Measurements from ENCODE around the gene MESD. TPM values are rescaled to one million over a fixed set of nuclear protein-coding genes. Genes with fewer than 3 reads are reported as not detected.
A peak's percentile ranks its signal among the peaks of the same experiment; 100 is the strongest.

Gene MESD
- total and polyA plus RNA-seq, 9 of the 15 experiments (the other 6 are each of a cell fraction or from before 2014, with no cell fraction given) = 11.3 to 39.7 (median 22.8) TPM

GRCh38 chr15:80967451-80967850, 22.2 kb downstream of the MESD start:
- H4K20me1 ChIP-seq (replicated peaks; ENCODE audit: control insufficient read depth, insufficient read depth, low read length) = peaks cover 10% of the 10 kb centered on the region; the same call in 1 of the 2 replicates
- 45% methylated on average over 3 of the region's 3 CpGs for WGBS (ENCODE audit: insufficient coverage, low coverage, missing lambda C conversion rate)
- no peak overlapping the region for H3K27ac ChIP-seq (ENCODE audit: extremely low read depth, low read depth, low read length)
- intact Hi-C loops (cut with micrococcal nuclease) (no loop called here), in situ Hi-C loops (cut with MboI) (no loop called here)
- H3K36me3 ChIP-seq (ENCODE audit: control insufficient read depth, insufficient read depth, low read length) = peaks cover 16% of the 10 kb centered on the region; the same call in 2 of the 3 replicates
- 0 out of 4 replicates have a peak overlapping the region, but pooled peaks of 1 of the 2 experiments have one; percentile 19 for H3K9ac ChIP-seq (ENCODE audit: insufficient read depth in 1 of 2, low read depth in 2 of 2, low read length in 2 of 2)
- FAIRE-seq (no peak), ATAC-seq (no peak), DNase-seq (ENCODE audit: extremely low read depth in 1 of 4, low spot score in 3 of 4) (no peak)
- ChIA-PET POLR2A (interaction anchor here (0.6 to 0.7 kb wide), 2 partner anchors 17 to 301 kb away, joined by 3 read pairs; no protein-coding TSS in a partner anchor), CTCF (ENCODE audit: low intra/inter-chr PET ratio) (no interaction called here)
- no TSS peak for BruUV-seq (replicated peaks)
- H3K9me3 ChIP-seq (replicated peaks; ENCODE audit: control insufficient read depth, insufficient read depth, low read depth, low read length) = no peaks in the 10 kb centered on the region
- no peak overlapping the region for H2AFZ ChIP-seq (ENCODE audit: low read depth, low read length)
- no peaks in the 10 kb centered on the region for H3K79me2 ChIP-seq (ENCODE audit: control insufficient read depth, insufficient read depth, low read length)
- H3K4me1 ChIP-seq (replicated peaks in 1 of 2; ENCODE audit: control insufficient read depth in 2 of 2, insufficient read depth in 2 of 2, low read length in 2 of 2) = no peaks in the 10 kb centered on the region
- no peaks in the 10 kb centered on the region for H3K9me1 ChIP-seq (ENCODE audit: control insufficient read depth, insufficient read depth, low read length)
- H3K4me2 ChIP-seq (ENCODE audit: insufficient read depth, low read length) = no peak overlapping the region
- no peak overlapping the region for H3K4me3 ChIP-seq
- TF ChIP-seq ZNF121 (CRISPR knock-in tag; conservative IDR thresholded peaks at IDR 0.05) = no peak
- no peak for TF ChIP-seq ETV1 (tag; conservative IDR thresholded peaks at IDR 0.05; ENCODE audit: low read depth)
- TF ChIP-seq CAMTA2 (CRISPR knock-in tag; conservative IDR thresholded peaks at IDR 0.05) = no peak
- TF ChIP-seq FOXJ2 (tag; IDR thresholded peaks at IDR 0.05) = no peak
- no peak for TF ChIP-seq SMARCE1 (IDR thresholded peaks at IDR 0.05)
- TF ChIP-seq HMBOX1 (IDR thresholded peaks at IDR 0.05) = no peak
- TF ChIP-seq ERF (CRISPR knock-in tag; IDR thresholded peaks at IDR 0.05) = no peak
- no peak for TF ChIP-seq HNRNPUL1 (IDR thresholded peaks at IDR 0.05; ENCODE audit: low read length)
- TF ChIP-seq E2F3 (CRISPR knock-in tag; IDR thresholded peaks at IDR 0.05) = no peak
- TF ChIP-seq RNF219 (CRISPR knock-in tag; IDR thresholded peaks at IDR 0.05) = no peak
- no peak for TF ChIP-seq SMAD1 (IDR thresholded peaks at IDR 0.05; ENCODE audit: low read depth, low read length, partially characterized antibody)
- TF ChIP-seq DACH1 (IDR thresholded peaks at IDR 0.05; ENCODE audit: partially characterized antibody) = no peak
- no peak for TF ChIP-seq ZNF316 (IDR thresholded peaks at IDR 0.05)
- TF ChIP-seq SAFB2 (IDR thresholded peaks at IDR 0.05; ENCODE audit: borderline replicate concordance, low read depth, low read length, severe bottlenecking) = no peak
- no peak for TF ChIP-seq MEIS2 (IDR thresholded peaks at IDR 0.05; ENCODE audit: partially characterized antibody)
- no peaks in the 10 kb centered on the region for H3K27me3 ChIP-seq (ENCODE audit: control insufficient read depth in 2 of 2, insufficient read depth in 2 of 2, low read length in 2 of 2)
